Vagina (tissue), 2 donors: ENCODE data around the gene LPGAT1.

Experiments used
- POLR2A ChIP-seq, 2 donors: fragments of 450-650 bp; IDR thresholded peaks; one replicate each; pipeline ENCODE4 v1.6.1; 2017; ENCODE audit warnings: antibody characterized with exemption in 2 of 2, mild to moderate bottlenecking in 2 of 2, moderate library complexity in 2 of 2
- TF ChIP-seq, protein P1 (sequence below), 3 experiments: fragments of 450-650 bp in 2 of 3; fragments of 200-600 bp in 1 of 3; sonication (generic) in 1 of 3; IDR thresholded peaks; one replicate each; pipeline ENCODE4 v1.5.1; 2017 to 2019; ENCODE audit warnings: antibody characterized with exemption in 3 of 3, mild to moderate bottlenecking in 2 of 3, moderate library complexity in 2 of 3

DNA sequence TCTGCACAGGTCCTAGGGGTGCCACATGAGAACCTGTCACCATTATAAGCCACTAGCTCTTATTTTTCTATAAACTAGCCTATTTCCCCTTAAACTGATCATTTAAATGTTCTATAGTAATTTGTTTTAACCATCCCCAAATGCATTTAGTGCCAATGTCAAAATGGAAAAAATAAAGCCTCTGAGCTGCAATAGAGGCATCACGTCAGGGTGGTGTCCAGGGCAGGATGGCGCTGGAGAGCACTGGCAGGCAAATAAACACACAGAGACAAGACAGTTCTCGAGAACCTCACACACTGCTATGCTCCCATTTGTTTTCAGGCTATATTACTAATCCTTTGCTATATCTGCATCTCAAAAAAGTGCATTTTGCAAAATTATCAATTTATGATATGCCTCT lies 81.8 kb downstream of the LPGAT1 start:
- TF ChIP-seq, protein P1, sequence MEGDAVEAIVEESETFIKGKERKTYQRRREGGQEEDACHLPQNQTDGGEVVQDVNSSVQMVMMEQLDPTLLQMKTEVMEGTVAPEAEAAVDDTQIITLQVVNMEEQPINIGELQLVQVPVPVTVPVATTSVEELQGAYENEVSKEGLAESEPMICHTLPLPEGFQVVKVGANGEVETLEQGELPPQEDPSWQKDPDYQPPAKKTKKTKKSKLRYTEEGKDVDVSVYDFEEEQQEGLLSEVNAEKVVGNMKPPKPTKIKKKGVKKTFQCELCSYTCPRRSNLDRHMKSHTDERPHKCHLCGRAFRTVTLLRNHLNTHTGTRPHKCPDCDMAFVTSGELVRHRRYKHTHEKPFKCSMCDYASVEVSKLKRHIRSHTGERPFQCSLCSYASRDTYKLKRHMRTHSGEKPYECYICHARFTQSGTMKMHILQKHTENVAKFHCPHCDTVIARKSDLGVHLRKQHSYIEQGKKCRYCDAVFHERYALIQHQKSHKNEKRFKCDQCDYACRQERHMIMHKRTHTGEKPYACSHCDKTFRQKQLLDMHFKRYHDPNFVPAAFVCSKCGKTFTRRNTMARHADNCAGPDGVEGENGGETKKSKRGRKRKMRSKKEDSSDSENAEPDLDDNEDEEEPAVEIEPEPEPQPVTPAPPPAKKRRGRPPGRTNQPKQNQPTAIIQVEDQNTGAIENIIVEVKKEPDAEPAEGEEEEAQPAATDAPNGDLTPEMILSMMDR (IDR thresholded peaks at IDR 0.05) = no peak
- TF ChIP-seq POLR2A (IDR thresholded peaks at IDR 0.05) = no peak
